Stimulated activated CD8-positive, alpha-beta memory T cell treated with anti-CD3 and anti-CD28 coated beads, Interleukin-2, amount 100 ng/mL, for 48 hours (primary cell): ENCODE data around the gene CDH1.
"Not testable (repeated sequence)": the region's sequence is repeated elsewhere in the genome, so short reads cannot be mapped to it uniquely, and the experiment has no call there.

Source experiments
- DNase-seq, 2 donors: peaks; one replicate each; pipeline ENCODE4 v3.0.0-alpha.2; 2020; ENCODE audit warnings: low read depth in 2 of 2

The CDH1 gene

DNA sequence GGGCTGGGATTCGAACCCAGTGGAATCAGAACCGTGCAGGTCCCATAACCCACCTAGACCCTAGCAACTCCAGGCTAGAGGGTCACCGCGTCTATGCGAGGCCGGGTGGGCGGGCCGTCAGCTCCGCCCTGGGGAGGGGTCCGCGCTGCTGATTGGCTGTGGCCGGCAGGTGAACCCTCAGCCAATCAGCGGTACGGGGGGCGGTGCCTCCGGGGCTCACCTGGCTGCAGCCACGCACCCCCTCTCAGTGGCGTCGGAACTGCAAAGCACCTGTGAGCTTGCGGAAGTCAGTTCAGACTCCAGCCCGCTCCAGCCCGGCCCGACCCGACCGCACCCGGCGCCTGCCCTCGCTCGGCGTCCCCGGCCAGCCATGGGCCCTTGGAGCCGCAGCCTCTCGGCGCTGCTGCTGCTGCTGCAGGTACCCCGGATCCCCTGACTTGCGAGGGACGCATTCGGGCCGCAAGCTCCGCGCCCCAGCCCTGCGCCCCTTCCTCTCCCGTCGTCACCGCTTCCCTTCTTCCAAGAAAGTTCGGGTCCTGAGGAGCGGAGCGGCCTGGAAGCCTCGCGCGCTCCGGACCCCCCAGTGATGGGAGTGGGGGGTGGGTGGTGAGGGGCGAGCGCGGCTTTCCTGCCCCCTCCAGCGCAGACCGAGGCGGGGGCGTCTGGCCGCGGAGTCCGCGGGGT lies at the start of gene CDH1:
Gene CDH1, plus strand, starts transcription at position 247 of the 684 bp plus-strand sequence. Its CDS starts 124 bp downstream, at position 371.
- peak in 1 of 2 donors; percentile 19 for DNase-seq

DNA sequence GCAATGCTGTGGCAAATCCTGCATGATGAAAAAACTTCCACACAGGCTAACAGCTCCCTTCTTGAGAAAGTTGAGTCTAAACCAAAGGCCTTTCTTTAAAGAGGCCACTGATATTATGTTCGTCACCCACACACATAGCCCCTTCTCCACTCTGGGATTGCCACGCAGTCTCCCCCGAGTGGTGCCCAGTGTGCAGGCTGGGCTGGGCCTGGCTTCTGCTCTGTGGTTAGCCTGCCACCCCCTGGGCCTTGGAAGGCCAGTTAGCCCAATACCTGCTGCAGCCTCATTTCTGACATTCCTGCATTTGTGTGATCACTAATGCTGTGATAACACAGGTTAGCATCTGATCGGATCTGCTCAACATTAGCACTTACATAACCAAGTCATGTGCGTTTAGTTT lies 47.2 kb upstream of the CDH1 start:
- DNase-seq, result no peak

DNA sequence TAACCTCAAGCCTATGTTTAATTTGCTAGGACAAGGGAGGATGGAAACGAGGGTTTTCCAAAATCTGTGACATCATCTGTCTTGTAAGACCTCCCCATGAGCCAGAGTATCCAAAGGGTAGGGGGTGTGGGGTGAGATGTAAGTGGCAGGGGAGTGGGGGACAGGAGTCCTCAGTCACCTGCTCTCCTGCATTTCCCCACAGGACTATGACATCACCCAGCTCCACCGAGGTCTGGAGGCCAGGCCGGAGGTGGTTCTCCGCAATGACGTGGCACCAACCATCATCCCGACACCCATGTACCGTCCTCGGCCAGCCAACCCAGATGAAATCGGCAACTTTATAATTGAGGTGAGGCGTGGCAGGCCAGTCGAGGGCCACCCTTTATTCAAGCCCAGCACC lies 41.5 kb upstream of the CDH1 start:
- DNase-seq, result no peak

DNA sequence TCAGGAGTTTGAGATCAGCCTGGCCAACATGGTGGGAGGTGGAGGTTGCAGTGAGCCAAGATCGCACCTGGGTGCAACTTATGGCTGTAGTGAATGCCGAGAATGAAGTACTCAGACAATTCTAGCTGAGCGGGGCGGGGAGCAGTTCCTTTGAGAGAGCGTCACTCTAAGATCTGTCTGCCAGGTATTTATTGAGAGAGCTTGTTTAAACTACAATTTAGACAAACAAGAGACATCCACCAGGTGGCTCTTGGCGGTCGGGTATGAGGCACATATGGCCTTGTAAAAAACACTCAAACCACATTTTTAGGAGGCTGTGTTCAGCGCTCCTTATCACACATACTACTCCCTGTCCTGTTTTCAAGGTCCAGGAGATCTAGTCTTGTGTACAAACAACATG lies 40.6 kb upstream of the CDH1 start:
- DNase-seq, result no peak

DNA sequence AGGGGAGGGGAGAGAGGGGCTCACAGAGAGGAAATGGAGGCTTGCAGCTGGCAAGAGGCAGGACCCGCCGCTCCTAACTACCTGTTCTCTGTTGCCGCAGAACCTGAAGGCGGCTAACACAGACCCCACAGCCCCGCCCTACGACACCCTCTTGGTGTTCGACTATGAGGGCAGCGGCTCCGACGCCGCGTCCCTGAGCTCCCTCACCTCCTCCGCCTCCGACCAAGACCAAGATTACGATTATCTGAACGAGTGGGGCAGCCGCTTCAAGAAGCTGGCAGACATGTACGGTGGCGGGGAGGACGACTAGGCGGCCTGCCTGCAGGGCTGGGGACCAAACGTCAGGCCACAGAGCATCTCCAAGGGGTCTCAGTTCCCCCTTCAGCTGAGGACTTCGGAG lies 39.0 kb upstream of the CDH1 start:
- no peak for DNase-seq

DNA sequence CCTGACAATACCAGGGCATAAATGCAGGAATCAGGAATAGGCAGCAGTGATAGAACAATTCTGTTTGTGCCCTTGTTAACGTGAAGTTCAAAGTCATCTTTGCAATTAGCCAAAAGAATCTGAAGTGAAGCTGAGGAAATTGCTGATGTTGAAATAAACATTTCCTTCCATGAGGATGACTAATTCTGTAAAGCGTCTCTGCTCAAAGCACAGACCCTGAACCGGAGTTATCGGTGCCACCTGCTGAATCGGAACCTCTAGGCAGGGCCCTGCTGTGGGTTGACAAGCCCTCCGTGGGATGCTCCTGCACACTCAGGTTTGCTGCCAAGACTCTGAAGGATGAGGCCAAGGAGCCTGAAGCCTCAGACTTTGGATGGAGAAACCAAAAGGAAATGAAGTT lies 37.0 kb upstream of the CDH1 start:
- DNase-seq, result no peak

DNA sequence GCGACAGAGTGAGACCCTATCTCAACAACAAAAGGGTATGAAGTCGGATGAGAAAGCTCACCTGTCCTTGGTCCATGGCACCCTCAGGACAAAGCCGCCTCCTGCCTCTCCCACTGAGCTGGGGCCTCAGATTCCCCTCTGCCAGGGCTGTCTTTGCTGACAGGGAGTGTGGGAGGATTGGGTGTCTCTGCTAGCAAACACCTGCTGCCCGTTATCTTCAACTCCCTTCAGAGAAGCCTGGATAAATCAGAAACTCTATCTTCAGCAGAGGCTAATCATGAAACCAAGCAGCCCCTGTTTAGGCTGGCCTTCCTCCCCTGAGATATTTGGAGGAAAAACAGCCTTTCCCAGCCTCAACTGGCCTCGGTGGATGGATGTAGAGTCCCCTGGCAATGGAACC lies 36.3 kb upstream of the CDH1 start:
- DNase-seq, result no peak

DNA sequence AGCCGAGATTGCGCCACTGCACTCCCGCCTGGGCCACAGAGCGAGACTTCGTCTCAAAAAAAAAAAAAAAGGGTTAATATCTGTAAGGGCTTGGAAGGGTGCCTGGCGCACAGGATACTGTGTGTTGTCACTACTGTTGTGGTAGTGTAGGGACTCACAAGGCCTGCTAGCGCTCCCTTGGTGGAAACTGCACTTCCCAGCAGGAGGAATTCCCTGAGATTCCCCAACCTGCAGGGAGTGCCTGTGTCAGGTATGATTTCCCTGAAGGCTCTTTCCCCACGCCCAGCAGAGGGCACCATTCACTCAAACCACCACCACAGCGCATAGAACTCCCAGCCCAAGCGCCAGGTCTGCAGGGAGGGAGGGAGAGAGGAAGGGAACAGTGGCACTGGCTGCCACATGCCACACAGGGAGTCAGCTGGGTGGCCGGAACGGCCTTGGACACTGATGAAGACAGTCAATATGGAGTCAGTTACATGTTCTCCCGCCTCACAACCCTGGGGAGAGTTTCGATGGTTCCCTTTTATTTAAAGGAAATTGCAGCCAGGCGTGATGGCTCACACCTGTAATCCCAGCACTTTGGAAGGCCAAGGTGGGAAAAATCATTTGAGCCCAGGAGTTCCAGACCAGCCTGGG lies 32.7 kb upstream of the CDH1 start:
- DNase-seq, result peak; percentile 42 to 59

DNA sequence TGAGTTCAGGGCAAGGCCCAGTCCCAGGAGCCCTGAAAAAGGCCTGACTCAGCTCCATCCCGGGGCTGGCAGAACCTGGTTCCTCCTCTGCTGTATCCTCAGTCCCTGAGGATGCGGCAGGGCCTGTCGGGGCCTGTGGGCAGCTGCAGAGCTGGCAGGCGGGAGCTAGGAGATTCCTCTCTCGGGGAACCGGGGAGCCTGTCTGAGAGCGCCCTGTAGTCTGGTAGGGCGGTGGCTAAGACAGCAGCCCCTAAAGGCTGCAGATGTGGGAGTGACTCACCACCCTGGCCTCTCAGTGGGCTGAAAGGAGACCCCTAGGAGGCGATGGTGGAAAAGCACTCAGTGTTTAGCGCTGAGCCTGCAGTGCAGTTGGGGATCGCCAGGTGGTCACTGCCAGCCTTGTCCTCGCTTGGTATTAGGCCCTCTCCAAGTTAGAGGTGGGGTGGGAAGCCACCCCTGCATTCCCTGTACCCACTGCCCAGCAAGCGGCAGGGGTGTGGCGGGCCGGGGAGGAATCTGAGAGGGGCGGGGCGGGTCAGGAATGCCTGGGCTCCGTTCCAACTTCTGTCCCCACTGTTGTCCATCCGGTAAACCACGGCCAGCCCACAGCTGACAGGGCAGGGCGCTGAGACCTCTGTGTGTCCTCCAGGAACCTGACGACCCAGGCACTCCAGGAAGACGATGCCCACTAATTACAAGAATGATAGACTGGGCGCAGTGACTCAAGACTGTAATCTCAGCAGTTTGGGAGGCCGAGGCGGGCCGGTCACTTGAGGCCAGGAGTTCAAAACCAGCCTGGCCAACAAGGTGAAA lies 29.5 kb upstream of the CDH1 start:
- DNase-seq, result no peak

DNA sequence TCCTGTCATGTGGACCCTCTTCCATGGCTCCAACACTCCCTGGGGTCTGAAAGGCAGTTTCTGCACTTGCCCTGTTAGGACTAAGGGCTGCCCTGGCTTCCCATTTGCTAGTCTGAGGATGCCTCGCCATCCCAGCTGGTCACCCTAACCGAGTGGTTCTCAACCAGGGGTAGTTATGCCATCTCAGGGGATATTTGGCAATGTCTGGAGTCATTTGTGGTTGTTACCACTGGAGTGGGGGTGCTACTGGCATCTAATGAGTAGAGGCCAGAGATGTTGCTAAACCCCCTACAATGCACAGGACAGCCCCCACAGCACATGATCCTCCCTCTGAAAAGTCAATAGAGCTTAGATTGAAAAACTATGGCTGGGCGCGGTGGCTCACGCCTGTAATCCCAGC lies 26.9 kb upstream of the CDH1 start:
- no peak for DNase-seq

DNA sequence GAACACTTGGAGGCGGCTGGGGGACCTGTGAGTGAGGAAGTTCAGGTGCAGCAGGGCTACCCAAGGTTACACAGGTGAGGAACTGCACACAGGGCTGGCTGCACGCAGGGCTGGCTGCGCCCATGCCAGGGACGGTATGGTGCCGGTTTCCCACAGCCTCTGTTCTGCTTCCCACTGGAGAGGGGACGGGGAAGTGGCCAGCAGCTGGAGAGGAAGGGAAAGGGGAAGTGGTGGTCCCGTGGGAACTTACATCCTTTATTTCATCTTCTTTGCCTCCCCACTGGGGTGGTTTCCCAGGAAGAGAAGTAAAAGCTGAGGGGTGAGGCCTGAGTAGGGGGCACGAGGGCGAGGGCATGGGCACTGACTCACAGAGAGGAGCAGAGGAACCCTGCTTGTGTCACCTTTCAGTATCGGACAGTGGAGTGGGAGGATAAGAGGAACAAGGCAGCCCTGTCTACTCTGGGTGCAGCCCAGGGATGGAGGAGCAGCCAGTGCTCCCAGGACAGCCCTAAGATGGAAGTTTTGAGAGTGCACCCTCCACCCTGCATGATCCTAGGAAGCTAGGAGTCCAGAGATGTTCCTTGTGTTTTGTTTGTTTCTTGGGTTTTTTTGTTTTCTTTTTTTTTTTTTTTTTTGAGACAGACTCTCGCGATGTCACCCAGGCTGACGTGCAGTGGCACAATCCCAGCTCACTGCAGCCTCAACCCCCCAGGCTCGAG lies 25.5 kb upstream of the CDH1 start:
- DNase-seq, result no peak

DNA sequence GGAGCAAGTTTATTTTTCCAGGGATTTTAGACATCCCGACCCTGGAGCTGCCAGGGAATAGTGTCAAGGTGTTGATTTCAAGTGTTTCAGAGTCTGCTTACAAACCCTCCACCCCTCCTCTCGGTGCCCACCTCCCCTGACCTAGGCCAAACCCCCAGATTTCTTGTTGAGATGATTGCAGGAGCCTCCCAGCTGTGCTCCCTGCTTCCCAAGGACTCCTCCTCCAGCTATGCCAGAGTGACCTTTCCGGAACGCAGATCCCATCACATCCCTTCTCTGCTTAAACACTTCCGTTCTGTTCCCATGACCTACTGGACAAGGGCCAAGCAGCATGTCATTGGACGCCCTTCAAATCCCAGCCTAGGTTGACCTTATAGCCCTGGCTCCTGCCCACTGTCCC lies 23.7 kb upstream of the CDH1 start:
- DNase-seq, result no peak

DNA sequence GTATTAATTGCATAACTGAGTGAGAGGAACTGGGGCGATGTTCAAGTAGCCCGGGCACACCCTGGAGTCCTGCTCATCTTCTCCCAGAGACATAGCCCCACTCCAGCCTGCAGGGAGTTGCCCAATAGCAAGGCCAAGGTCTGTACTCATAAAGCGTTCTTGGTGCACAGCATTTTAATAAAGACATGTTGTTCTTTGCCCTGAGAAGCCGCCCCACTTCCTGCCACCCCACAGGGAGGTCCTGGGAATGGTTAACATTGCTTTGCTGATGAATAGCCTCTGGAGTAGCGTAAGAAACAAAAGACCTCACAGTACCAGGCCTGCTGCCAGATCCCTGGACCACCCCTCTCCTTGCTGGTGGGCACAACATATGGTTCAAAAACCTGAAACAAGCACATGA lies 21.6 kb upstream of the CDH1 start:
- no peak for DNase-seq

DNA sequence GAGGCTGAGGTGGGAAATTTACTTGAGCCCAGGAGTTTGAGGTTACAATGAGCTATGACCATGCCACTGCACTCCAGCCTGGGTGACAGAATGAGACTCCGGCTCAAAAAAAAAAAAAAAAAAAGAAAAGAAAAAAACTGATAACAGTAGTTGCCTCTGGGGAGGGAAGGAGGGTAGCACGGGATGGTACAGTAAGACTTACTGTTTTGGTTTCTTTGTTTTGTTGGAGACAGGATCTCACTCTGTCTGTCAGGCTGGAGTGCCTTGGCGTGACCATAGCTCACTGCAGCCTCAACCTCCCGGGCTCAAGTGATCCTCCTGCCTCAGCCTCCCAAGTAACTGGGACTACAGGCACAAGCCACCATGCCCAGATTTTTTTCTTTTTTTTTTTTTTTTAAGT lies 20.6 kb upstream of the CDH1 start:
- DNase-seq, result not testable (repeated sequence)

DNA sequence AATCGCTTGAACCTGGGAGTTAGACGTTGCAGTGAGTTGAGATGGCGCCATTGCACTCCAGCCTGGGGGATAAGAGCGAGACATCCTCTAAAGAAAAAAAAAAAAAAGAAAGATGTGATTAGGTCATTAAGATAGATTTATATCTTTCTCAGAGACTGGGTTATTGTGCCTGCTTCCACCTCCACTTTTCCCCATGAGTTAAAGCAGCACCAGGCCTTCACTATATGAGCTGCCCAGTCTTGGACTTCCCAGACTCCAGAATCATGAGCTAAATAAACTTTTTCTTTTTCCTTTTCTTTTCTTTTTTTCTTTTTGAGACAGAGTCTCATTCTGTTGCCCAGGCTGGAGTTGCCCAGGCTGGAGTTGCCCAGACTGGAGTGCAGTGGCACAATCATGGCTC lies 19.4 kb upstream of the CDH1 start:
- no peak for DNase-seq

DNA sequence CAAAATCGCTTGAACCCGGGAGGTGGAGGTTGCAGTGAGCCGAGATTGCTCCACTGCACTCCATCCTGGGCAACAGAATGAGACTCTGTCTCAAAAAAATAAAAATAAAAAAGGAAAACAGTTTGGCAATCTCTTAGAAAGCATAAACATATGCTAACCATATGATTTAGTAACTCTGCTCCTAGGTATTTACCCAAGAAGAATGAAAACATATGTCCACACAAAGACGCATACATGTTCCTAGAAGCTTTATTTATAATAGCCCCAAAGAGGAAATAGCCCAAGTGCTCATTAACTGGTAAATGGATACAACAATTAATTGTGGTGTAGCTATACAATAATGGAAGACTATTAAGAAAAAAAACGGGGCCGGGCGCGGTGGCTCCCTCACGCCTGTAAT lies 18.5 kb upstream of the CDH1 start:
- no peak for DNase-seq

DNA sequence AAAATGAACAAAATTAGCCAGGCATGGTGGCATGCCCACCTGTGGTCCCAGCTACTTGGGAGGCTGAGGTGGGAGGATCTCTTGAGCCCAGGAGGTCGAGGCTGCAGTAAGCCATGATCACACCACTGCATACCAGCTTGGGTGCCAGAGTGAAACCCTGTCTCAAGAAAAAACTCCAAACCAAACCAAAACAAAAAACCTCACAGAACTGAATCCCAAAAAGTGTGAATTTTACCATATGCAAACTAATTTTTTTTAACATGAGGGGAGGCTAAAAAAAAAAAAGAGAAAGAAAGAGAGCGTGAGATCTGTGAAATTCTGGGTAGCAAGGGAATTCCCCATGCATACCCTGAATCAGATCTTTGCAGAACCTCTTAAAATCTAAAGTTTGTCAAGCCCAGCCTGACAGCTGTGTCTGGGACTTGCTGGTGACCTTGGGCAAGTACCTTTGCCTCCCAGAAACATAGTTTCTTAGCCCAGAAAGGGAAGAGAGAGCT lies 17.1 kb upstream of the CDH1 start:
- DNase-seq, result no peak

DNA sequence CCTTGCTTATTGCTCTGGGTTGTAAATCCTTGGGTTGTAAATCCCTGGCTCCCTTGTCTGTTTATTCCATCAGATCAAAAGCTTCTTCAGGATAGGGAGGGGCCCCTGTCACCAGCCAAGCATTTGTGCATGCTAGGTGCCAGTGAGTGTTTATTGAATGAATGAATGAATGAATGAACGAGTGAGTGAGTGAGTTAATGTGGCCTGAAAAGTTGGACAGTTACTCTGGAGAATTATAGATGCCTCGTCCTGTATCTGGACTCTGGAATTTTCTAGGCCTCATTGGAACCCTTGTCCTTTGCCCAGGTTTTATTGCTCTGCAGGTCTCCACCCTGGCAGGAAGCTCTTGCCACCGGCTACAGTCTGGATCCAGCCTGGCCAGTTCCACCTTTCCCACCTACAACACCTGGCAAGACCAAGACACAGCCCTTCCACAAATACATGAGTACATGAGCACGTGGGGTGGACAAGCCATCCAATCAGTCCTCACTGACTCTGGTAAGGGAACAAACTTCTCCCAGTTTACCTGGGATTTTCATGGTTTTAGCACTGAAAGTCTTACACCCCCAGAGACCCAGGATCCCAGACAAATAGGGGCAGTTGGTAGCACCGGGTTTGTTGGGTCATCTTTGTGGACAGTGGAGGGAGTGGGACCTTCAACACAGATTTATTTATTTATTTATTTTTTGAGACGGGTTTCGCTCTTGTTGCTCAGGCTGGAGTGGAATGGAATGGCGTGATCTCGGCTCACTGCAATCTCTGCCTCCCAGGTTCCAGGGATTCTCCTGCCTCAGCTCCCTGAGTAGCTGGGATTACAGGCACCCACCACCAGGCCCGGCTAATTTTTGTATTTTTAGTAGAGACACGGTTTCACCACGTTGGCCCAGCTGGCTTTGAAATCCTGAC lies 14.7 kb upstream of the CDH1 start:
- no peak for DNase-seq

DNA sequence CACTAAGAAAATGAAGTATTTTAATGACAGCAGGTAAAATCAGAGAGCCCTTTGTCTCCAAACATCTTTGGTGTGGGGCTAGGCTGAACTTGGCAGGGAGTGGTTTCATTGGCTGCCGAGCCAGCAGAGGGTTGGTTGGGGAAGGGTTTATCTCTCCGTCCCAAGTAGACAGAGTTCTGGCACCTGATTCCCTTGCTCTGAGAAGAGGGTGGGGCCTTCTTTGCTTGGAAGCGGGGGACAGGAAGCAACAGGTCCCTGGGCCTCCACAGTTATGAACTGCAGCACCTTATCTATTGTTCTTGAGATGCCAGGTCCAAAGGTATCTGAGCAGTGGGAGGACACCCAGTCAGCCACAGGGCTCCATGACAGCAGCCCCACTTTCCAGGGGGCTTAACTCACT lies 12.3 kb upstream of the CDH1 start:
- no peak for DNase-seq

DNA sequence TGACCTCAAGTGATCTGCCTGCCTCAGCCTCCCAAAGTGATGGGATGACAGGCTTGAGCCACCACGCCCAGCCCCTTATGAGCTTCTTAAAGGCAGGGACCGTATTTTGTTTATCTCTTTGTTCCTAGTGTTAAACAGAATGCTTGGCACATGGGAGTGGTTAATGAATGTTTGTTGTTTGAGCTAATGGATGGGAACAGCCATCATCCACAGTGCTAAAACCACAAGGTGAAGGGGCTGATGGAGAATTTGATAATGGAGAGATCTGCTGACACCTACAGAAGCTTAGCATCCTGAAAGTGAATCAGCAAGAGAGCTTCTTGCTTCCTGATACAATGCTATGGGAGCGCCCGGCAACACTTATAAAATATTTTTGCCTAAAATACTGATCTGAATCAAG lies 8.6 kb upstream of the CDH1 start:
- no peak for DNase-seq

DNA sequence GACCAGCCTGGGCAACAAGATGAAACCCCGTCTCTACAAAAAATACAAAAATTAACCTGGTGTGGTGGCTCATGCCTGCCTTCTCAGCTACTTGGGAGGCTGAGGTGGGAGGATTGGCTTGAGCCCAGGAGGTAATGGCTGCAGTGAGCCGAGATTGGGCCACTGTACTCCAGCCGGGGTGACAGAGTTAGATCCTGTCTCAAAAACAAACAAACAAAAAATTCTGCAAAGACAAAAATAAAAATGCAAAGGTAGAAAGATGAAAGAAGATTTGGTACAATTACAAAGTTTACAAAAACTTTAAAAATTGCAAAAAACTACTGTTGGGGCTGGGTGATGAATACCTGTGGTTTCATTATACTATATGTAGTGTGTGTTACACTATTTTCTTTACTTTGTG lies 5.5 kb upstream of the CDH1 start:
- DNase-seq, result no peak
